Measurements from ENCODE around the gene TALDO1. TPM values are rescaled to one million over a fixed set of nuclear protein-coding genes. Genes with fewer than 3 reads are reported as not detected.

The TALDO1 gene
- total RNA-seq, 1 experiment from 2014 or later, result 379 TPM

- H3K36me3 Mint-ChIP-seq (ENCODE audit: insufficient read depth, unreplicated experiment), result peaks cover 61% of the 10 kb centered on the region
- H3K27me3 Mint-ChIP-seq (ENCODE audit: unreplicated experiment), result no peaks in the 10 kb centered on the region
- intact Hi-C loops (cut with micrococcal nuclease; ENCODE audit: unreplicated experiment), result no loop called here
- H3K27ac Mint-ChIP-seq (ENCODE audit: unreplicated experiment), result no peak overlapping the region
- BruUV-seq (replicated peaks), result no TSS peak
- CTCF ChIA-PET, result no interaction called here
- no peak overlapping the region for H3K4me3 Mint-ChIP-seq (ENCODE audit: low read depth, unreplicated experiment)
- H3K9me3 Mint-ChIP-seq (ENCODE audit: low read depth, unreplicated experiment), result no peaks in the 10 kb centered on the region
- TF ChIP-seq CTCF (IDR thresholded peaks at IDR 0.05; ENCODE audit: unreplicated experiment), result no peak
- DNase-seq, result no peak
- no peaks in the 10 kb centered on the region for H3K4me1 Mint-ChIP-seq (ENCODE audit: low read depth, unreplicated experiment)
Observed at GRCh38 chr11:791658-792534, 44.6 kb downstream of the TALDO1 start.

GRCh38 chr11:792535-792821 is 45.2 kb downstream of the TALDO1 start:
- no peaks in the 10 kb centered on the region for H3K4me1 Mint-ChIP-seq (ENCODE audit: low read depth, unreplicated experiment)
- no peak overlapping the region for H3K4me3 Mint-ChIP-seq (ENCODE audit: low read depth, unreplicated experiment)
- no peak for TF ChIP-seq CTCF (IDR thresholded peaks at IDR 0.05; ENCODE audit: unreplicated experiment)
- BruUV-seq (replicated peaks), result no TSS peak
- no peak overlapping the region for H3K27ac Mint-ChIP-seq (ENCODE audit: unreplicated experiment)
- H3K27me3 Mint-ChIP-seq (ENCODE audit: unreplicated experiment), result no peaks in the 10 kb centered on the region
- CTCF ChIA-PET, result no interaction called here
- no peak for DNase-seq
- H3K36me3 Mint-ChIP-seq (ENCODE audit: insufficient read depth, unreplicated experiment), result peaks cover 64% of the 10 kb centered on the region
- intact Hi-C loops (cut with micrococcal nuclease; ENCODE audit: unreplicated experiment), result no loop called here
- H3K9me3 Mint-ChIP-seq (ENCODE audit: low read depth, unreplicated experiment), result no peaks in the 10 kb centered on the region

GRCh38 chr11:792873-793272 is 45.6 kb downstream of the TALDO1 start:
- no peak overlapping the region for H3K27ac Mint-ChIP-seq (ENCODE audit: unreplicated experiment)
- CTCF ChIA-PET, result no interaction called here
- peaks cover 68% of the 10 kb centered on the region for H3K36me3 Mint-ChIP-seq (ENCODE audit: insufficient read depth, unreplicated experiment)
- no peak for DNase-seq
- no peaks in the 10 kb centered on the region for H3K4me1 Mint-ChIP-seq (ENCODE audit: low read depth, unreplicated experiment)
- no TSS peak for BruUV-seq (replicated peaks)
- intact Hi-C loops (cut with micrococcal nuclease; ENCODE audit: unreplicated experiment), result no loop called here
- no peaks in the 10 kb centered on the region for H3K27me3 Mint-ChIP-seq (ENCODE audit: unreplicated experiment)
- TF ChIP-seq CTCF (IDR thresholded peaks at IDR 0.05; ENCODE audit: unreplicated experiment), result no peak
- H3K4me3 Mint-ChIP-seq (ENCODE audit: low read depth, unreplicated experiment), result no peak overlapping the region
- H3K9me3 Mint-ChIP-seq (ENCODE audit: low read depth, unreplicated experiment), result no peaks in the 10 kb centered on the region

GRCh38 chr11:793556-793955 is 46.3 kb downstream of the TALDO1 start:
- CTCF ChIA-PET, result no interaction called here
- H3K4me1 Mint-ChIP-seq (ENCODE audit: low read depth, unreplicated experiment), result no peaks in the 10 kb centered on the region
- no peaks in the 10 kb centered on the region for H3K27me3 Mint-ChIP-seq (ENCODE audit: unreplicated experiment)
- H3K36me3 Mint-ChIP-seq (ENCODE audit: insufficient read depth, unreplicated experiment), result peaks cover 67% of the 10 kb centered on the region
- TF ChIP-seq CTCF (IDR thresholded peaks at IDR 0.05; ENCODE audit: unreplicated experiment), result no peak
- DNase-seq, result no peak
- H3K9me3 Mint-ChIP-seq (ENCODE audit: low read depth, unreplicated experiment), result no peaks in the 10 kb centered on the region
- no TSS peak for BruUV-seq (replicated peaks)
- H3K4me3 Mint-ChIP-seq (ENCODE audit: low read depth, unreplicated experiment), result no peak overlapping the region
- intact Hi-C loops (cut with micrococcal nuclease; ENCODE audit: unreplicated experiment), result no loop called here
- H3K27ac Mint-ChIP-seq (ENCODE audit: unreplicated experiment), result no peak overlapping the region
